Measurements from ENCODE around the gene SCARF1. TPM values are rescaled to one million over a fixed set of nuclear protein-coding genes. Genes with fewer than 3 reads are reported as not detected.

Gene SCARF1
- total RNA-seq, 1 donor from 2014 or later = 0.43 TPM

- H3K36me3 Mint-ChIP-seq (ENCODE audit: insufficient read depth) = peaks cover 30% of the 10 kb centered on the region
- H3K4me3 Mint-ChIP-seq (ENCODE audit: low read depth) = peak within 1 kb of the TSS; percentile 63
- peaks cover 13% of the 10 kb centered on the region for H3K27me3 Mint-ChIP-seq
- peak within 1 kb of the TSS; percentile 69 for H3K27ac Mint-ChIP-seq
- no peaks in the 10 kb centered on the region for H3K9me3 Mint-ChIP-seq (ENCODE audit: low read depth)
- DNase-seq (ENCODE audit: low spot score, unreplicated experiment) = no peak
- peaks cover 5% of the 10 kb centered on the region for H3K4me1 Mint-ChIP-seq (ENCODE audit: low read depth)
- TF ChIP-seq CTCF (IDR thresholded peaks at IDR 0.05; ENCODE audit: unreplicated experiment) = no peak
Measured at GRCh38 chr17:1649844-1650501, 4.4 kb upstream of the SCARF1 start, which contains the start of gene RILP. Gene RILP (minus strand): TSS chr17:1649866. CDS start chr17:1649804, 62 bp downstream.

GRCh38 chr17:1648963-1649843 is 3.7 kb upstream of the SCARF1 start:
- peaks cover 18% of the 10 kb centered on the region for H3K27me3 Mint-ChIP-seq
- peaks cover 5% of the 10 kb centered on the region for H3K4me1 Mint-ChIP-seq (ENCODE audit: low read depth)
- DNase-seq (ENCODE audit: low spot score, unreplicated experiment) = peak; percentile 93
- peak; percentile 79 for TF ChIP-seq CTCF (IDR thresholded peaks at IDR 0.05; ENCODE audit: unreplicated experiment)
- no peaks in the 10 kb centered on the region for H3K9me3 Mint-ChIP-seq (ENCODE audit: low read depth)
- H3K4me3 Mint-ChIP-seq (ENCODE audit: low read depth) = peak overlapping the region; percentile 40
- peaks cover 27% of the 10 kb centered on the region for H3K36me3 Mint-ChIP-seq (ENCODE audit: insufficient read depth)
- H3K27ac Mint-ChIP-seq = no peak overlapping the region

- DNase-seq (ENCODE audit: low spot score, unreplicated experiment) = no peak
- Mint-ChIP-seq H3K27me3 (peaks cover 21% of the 10 kb centered on the region), H3K4me3 (ENCODE audit: low read depth) (no peak overlapping the region), H3K4me1 (ENCODE audit: low read depth) (peaks cover 7% of the 10 kb centered on the region), H3K9me3 (ENCODE audit: low read depth) (no peaks in the 10 kb centered on the region), H3K36me3 (ENCODE audit: insufficient read depth) (peaks cover 19% of the 10 kb centered on the region), H3K27ac (no peak overlapping the region)
- TF ChIP-seq CTCF (IDR thresholded peaks at IDR 0.05; ENCODE audit: unreplicated experiment) = no peak
Measured at GRCh38 chr17:1648173-1648962, 2.8 kb upstream of the SCARF1 start.

- TF ChIP-seq CTCF (IDR thresholded peaks at IDR 0.05; ENCODE audit: unreplicated experiment) = no peak
- peaks cover 21% of the 10 kb centered on the region for H3K27me3 Mint-ChIP-seq
- H3K36me3 Mint-ChIP-seq (ENCODE audit: insufficient read depth) = peaks cover 13% of the 10 kb centered on the region
- H3K27ac Mint-ChIP-seq = no peak overlapping the region
- H3K9me3 Mint-ChIP-seq (ENCODE audit: low read depth) = no peaks in the 10 kb centered on the region
- H3K4me3 Mint-ChIP-seq (ENCODE audit: low read depth) = no peak overlapping the region
- peaks cover 7% of the 10 kb centered on the region for H3K4me1 Mint-ChIP-seq (ENCODE audit: low read depth)
- no peak for DNase-seq (ENCODE audit: low spot score, unreplicated experiment)
Measured at GRCh38 chr17:1647802-1648171, 2.3 kb upstream of the SCARF1 start.

Measured in progenitor cell of endocrine pancreas (in vitro differentiated cells).